GM12878 (cell line): ENCODE results near the gene ISG20. TPM values are rescaled to one million over a fixed set of nuclear protein-coding genes. Genes with fewer than 3 reads are reported as not detected.

ENCODE experiments used
- ATAC-seq: fragments of 200-7000 bp; cut with Tn5 transposase; 3 replicates; pipeline ENCODE4 v1.9.1; 2020; ENCODE audit warnings: mild to moderate bottlenecking, moderate library complexity
- BruUV-seq: library from RNA; stranded (reverse); fragments of 400-500 nt; replicated peaks from 2 replicates; lab custom pipeline; 2021; lab: Mats Ljungman, UMichigan
- CTCF ChIA-PET: fragments of 300-600 bp; sonication (Branson Sonifier 250); formaldehyde crosslinking; extraction: SDS; loops from one replicate; lab custom pipeline; 2021; ENCODE audit warnings: inconsistent platforms; lab: Yijun Ruan, JAX
- POLR2A ChIA-PET: fragments of 350-600 bp; formaldehyde crosslinking; extraction: SDS; loops from one replicate; lab custom pipeline; 2021; ENCODE audit warnings: inconsistent platforms; lab: Charles Lee
- RAD21 ChIA-PET: fragments of 300-600 bp; sonication (Branson Sonifier 250); formaldehyde crosslinking; loops from one replicate; lab custom pipeline; 2023; ENCODE audit warnings: antibody characterized with exemption; ENCODE audit not compliant: unreplicated experiment; lab: Charles Lee
- SMC1A ChIA-PET: fragments of 300-600 bp; sonication (Branson Sonifier 250); formaldehyde crosslinking; loops from one replicate; lab custom pipeline; 2023; ENCODE audit not compliant: unreplicated experiment, uncharacterized antibody; lab: Charles Lee
- DNase-seq: peaks from one replicate; pipeline ENCODE4 v3.0.0-alpha.2; 2011; ENCODE audit warnings: low read depth, low spot score
- FAIRE-seq: peaks from 3 replicates; lab custom pipeline; 2011; peaks lifted over from hg19 to GRCh38; lab: Jason Lieb, UNC
- H2AFZ ChIP-seq: 2 replicates; pipeline ENCODE4 v1.6.0; 2011; ENCODE audit warnings: low read depth, low read length, control low read depth; ENCODE audit not compliant: control insufficient read depth
- H3K27ac ChIP-seq: 2 replicates; pipeline ENCODE4 v1.5.1; 2011; ENCODE audit warnings: control low read depth; ENCODE audit not compliant: control insufficient read depth, insufficient read depth
- H3K27me3 ChIP-seq, 2 experiments: replicated peaks in 1 of 2; 2 replicates each; pipeline versions ENCODE4 v1.6.0 to v1.6.1; 2011; ENCODE audit warnings: low read length in 1 of 2; ENCODE audit not compliant: control insufficient read depth in 2 of 2, insufficient read depth in 2 of 2
- H3K36me3 ChIP-seq, 2 experiments: 2 replicates each; pipeline ENCODE4 v1.5.1; 2011; ENCODE audit warnings: low read length in 1 of 2; ENCODE audit not compliant: control insufficient read depth in 2 of 2, insufficient read depth in 2 of 2
- H3K4me1 ChIP-seq: 2 replicates; pipeline ENCODE4 v1.6.1; 2011; ENCODE audit warnings: mild to moderate bottlenecking, low read length, moderate library complexity, mixed read lengths; ENCODE audit not compliant: control insufficient read depth, insufficient read depth
- H3K4me2 ChIP-seq: 2 replicates; pipeline ENCODE4 v1.6.0; 2011; ENCODE audit warnings: control low read depth; ENCODE audit not compliant: control insufficient read depth, insufficient read depth
- H3K4me3 ChIP-seq: fragments of 200-600 bp; sonication (generic); 2 replicates; pipeline ENCODE4 v1.5.1; 2016
- H3K79me2 ChIP-seq: 2 replicates; pipeline ENCODE4 v1.6.0; 2011; ENCODE audit warnings: low read length; ENCODE audit not compliant: control insufficient read depth, insufficient read depth
- H3K9ac ChIP-seq: 2 replicates; pipeline ENCODE4 v1.8.0; 2011; ENCODE audit warnings: low read length, control low read depth, mixed read lengths; ENCODE audit not compliant: control insufficient read depth, insufficient read depth
- H3K9me3 ChIP-seq: replicated peaks from 3 replicates; pipeline ENCODE4 v1.5.1; 2011; ENCODE audit warnings: mild to moderate bottlenecking, low read length; ENCODE audit not compliant: control insufficient read depth, insufficient read depth
- H4K20me1 ChIP-seq: 2 replicates; pipeline ENCODE4 v1.6.0; 2011; ENCODE audit not compliant: control insufficient read depth, insufficient read depth
- BCL11A ChIP-seq: IDR thresholded peaks from 2 replicates; pipeline ENCODE4 v1.6.1; 2011; ENCODE audit warnings: low read depth, low read length
- CEBPB ChIP-seq, 2 experiments: fragments of 150-350 bp in 1 of 2; IDR thresholded peaks; 2 replicates each; pipeline ENCODE4 v1.6.1; 2012 to 2014; ENCODE audit warnings: low read depth in 2 of 2, low read length in 2 of 2, borderline replicate concordance in 1 of 2, inconsistent platforms in 1 of 2
- CHD1 ChIP-seq: IDR thresholded peaks from 2 replicates; pipeline ENCODE4 v1.6.1; 2012; ENCODE audit warnings: low read depth, low read length, improper control_type of control experiment
- CHD4 ChIP-seq: fragments of 200-600 bp; sonication (generic); IDR thresholded peaks from 2 replicates; pipeline ENCODE4 v1.6.1; 2016; ENCODE audit warnings: mild to moderate bottlenecking
- MEF2A ChIP-seq: IDR thresholded peaks from 2 replicates; pipeline ENCODE4 v1.6.1; 2011; ENCODE audit warnings: low read depth, mild to moderate bottlenecking, low read length, moderate library complexity; ENCODE audit not compliant: insufficient read depth
- MEF2B ChIP-seq: fragments of 450-650 bp; IDR thresholded peaks from 2 replicates; pipeline ENCODE4 v1.6.1; 2018; ENCODE audit warnings: mild to moderate bottlenecking, moderate library complexity; ENCODE audit not compliant: partially characterized antibody, poor library complexity, severe bottlenecking
- RCOR1 ChIP-seq: conservative IDR thresholded peaks from 2 replicates; pipeline ENCODE4 v1.6.1; 2012; ENCODE audit warnings: low read depth, low read length, improper control_type of control experiment
- RFX5 ChIP-seq: IDR thresholded peaks from 2 replicates; pipeline ENCODE4 v1.6.1; 2011; ENCODE audit warnings: low read depth, low read length, improper control_type of control experiment
- RUNX3 ChIP-seq: IDR thresholded peaks from 2 replicates; pipeline ENCODE4 v1.6.1; 2012; ENCODE audit warnings: low read length, inconsistent platforms
- SUPT20H ChIP-seq: IDR thresholded peaks from 2 replicates; pipeline ENCODE4 v1.6.1; 2011; ENCODE audit warnings: low read depth, mild to moderate bottlenecking, low read length, moderate library complexity, borderline replicate concordance; ENCODE audit not compliant: control insufficient read depth
- ZBED1 ChIP-seq: IDR thresholded peaks from 2 replicates; pipeline ENCODE4 v1.6.1; 2016; ENCODE audit warnings: borderline replicate concordance
- ZNF24 ChIP-seq: fragments of 450-650 bp; IDR thresholded peaks from 2 replicates; pipeline ENCODE4 v1.6.1; 2017; ENCODE audit warnings: antibody characterized with exemption, mild to moderate bottlenecking
- WGBS: methylation state at CpG from one replicate; pipeline ENCODE4 v1.1.6; 2016; ENCODE audit warnings: low lambda C conversion rate; ENCODE audit not compliant: insufficient replicate concordance, insufficient coverage; ENCODE audit errors: missing lambda C conversion rate; 5-methylcytosine and 5-hydroxymethylcytosine counted together
- in situ Hi-C: fragments of 300-500 bp; cut with MboI; formaldehyde crosslinking; loops from 9 replicates; pipeline ENCODE4 v1.14.3; 2018; ENCODE audit warnings: mixed read lengths
- intact Hi-C: fragments of 100-400 bp; cut with micrococcal nuclease; formaldehyde crosslinking; loops from one replicate; pipeline ENCODE4 v1.14.2; 2022; ENCODE audit not compliant: unreplicated experiment
- polyA plus RNA-seq, 11 experiments: library from polyadenylated mRNA; depleted of rRNA in 4 of 11; unstranded in 6 of 11; stranded (reverse) in 5 of 11; fragments of >200 nt; fragmentation: Nextera tagmentation in 4 of 11; fragmentation: Illumina TruSeq in 1 of 11; extraction: Ambion mirVana in 4 of 11; extraction: Trizol in 1 of 11; gene quantifications; 1 replicate in 1 of 11; 2 replicates in 10 of 11; pipeline versions ENCODE4 v1.2.1 to v1.2.3, GENCODE V29; 2011 to 2016; ENCODE audit warnings: inconsistent platforms in 2 of 11, missing spikeins in 2 of 11, low read depth in 1 of 11
- total RNA-seq, 4 experiments: library from RNA; depleted of rRNA in 3 of 4; stranded (reverse); fragments of >200 nt in 3 of 4; fragmentation: Illumina TruSeq in 1 of 4; extraction: Trizol in 1 of 4; gene quantifications; 2 replicates each; pipeline versions ENCODE4 v1.2.1 to v1.2.3, GENCODE V29; 2013 to 2021
- TF ChIP-seq, protein P1 (sequence below): fragments of 450-650 bp; IDR thresholded peaks from 2 replicates; pipeline ENCODE4 v1.6.1; 2014; ENCODE audit warnings: mild to moderate bottlenecking
- TF ChIP-seq, protein P2 (sequence below): fragments of 450-650 bp; IDR thresholded peaks from 2 replicates; pipeline ENCODE4 v1.6.1; 2017; ENCODE audit warnings: mild to moderate bottlenecking

The ISG20 gene
- total and polyA plus RNA-seq, 10 of the 15 experiments (the other 5 are each of a cell fraction or from before 2014, with no cell fraction given) = 23.4 to 210 (median 85.9) TPM

DNA sequence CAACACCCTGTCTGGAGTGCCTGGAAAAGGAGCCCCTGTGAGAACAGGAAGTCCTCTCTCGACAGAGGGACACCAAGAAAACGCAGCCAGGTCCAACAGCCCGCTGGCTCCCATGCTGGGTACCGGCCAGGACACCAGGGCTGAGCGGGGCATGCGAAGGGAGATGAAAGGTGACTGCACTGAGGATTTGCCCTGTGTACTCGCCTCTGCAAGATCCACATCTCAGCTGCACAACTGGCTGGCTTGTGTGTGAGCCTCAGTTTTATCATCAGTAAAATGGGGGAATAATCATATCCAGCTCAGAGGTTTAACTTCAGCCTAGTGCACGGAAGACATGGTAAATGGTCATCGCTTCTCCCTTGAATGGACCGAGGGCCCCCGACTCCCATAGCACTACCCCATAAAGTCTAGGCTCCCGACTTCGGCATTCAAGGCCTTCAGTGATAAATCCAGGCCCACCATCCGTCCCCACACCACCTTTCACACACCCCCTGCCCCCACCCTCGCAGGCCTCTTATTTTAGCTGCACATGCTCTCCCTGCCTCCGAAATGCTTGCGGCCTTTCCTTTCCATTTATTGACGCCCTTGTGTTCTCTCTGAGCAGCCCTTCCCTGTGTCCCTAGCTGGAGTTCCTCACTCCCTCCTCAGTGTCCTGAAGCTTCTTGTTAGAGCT, 15.8 kb downstream of the ISG20 start:
- SMC1A ChIA-PET = interaction anchor here (1.4 to 4.9 kb wide), 2 partner anchors 24 to 30 kb away, joined by 4 to 37 read pairs; no protein-coding TSS in a partner anchor
- in situ Hi-C loops = no loop called here

More for the DNA sequence above, 15.8 kb downstream of the ISG20 start:
- Histone ChIP-seq H4K20me1 (no peaks in the 10 kb centered on the region), H3K4me2 (no peak overlapping the region), H3K9me3 (no peaks in the 10 kb centered on the region), H3K4me1 (peaks cover 23% of the 10 kb centered on the region), H3K4me3 (no peak overlapping the region), H2AFZ (no peak overlapping the region), H3K36me3 (peaks cover 0 to 11% of the 10 kb centered on the region in 2 experiments; a peak in 3 of 4 replicates), H3K27me3 (no peaks in the 10 kb centered on the region), H3K9ac (no peak overlapping the region), H3K79me2 (no peaks in the 10 kb centered on the region; the same call in 1 of the 2 replicates), H3K27ac (no peak overlapping the region)
- intact Hi-C loops = no loop called here
- DNase-seq (no peak), ATAC-seq (no peak), FAIRE-seq (no peak)
- WGBS = 91% methylated on average over 17 of the region's 18 CpGs
- CTCF ChIA-PET = interaction anchor here (0.6 to 5.8 kb wide), 2 partner anchors 30 to 475 kb away, joined by 3 to 61 read pairs; no protein-coding TSS in a partner anchor
- BruUV-seq = no TSS peak
- RAD21 ChIA-PET = interaction anchor here (4.2 kb wide), 1 partner anchor 30 kb away, joined by 40 read pairs; no protein-coding TSS in a partner anchor
- POLR2A ChIA-PET = no interaction called here
- no peak for TF ChIP-seq RFX5
- TF ChIP-seq, protein P1, sequence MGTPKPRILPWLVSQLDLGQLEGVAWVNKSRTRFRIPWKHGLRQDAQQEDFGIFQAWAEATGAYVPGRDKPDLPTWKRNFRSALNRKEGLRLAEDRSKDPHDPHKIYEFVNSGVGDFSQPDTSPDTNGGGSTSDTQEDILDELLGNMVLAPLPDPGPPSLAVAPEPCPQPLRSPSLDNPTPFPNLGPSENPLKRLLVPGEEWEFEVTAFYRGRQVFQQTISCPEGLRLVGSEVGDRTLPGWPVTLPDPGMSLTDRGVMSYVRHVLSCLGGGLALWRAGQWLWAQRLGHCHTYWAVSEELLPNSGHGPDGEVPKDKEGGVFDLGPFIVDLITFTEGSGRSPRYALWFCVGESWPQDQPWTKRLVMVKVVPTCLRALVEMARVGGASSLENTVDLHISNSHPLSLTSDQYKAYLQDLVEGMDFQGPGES = no peak
- TF ChIP-seq SUPT20H = no peak
- TF ChIP-seq BCL11A = no peak
- TF ChIP-seq ZNF24 = no peak
- TF ChIP-seq, protein P2, sequence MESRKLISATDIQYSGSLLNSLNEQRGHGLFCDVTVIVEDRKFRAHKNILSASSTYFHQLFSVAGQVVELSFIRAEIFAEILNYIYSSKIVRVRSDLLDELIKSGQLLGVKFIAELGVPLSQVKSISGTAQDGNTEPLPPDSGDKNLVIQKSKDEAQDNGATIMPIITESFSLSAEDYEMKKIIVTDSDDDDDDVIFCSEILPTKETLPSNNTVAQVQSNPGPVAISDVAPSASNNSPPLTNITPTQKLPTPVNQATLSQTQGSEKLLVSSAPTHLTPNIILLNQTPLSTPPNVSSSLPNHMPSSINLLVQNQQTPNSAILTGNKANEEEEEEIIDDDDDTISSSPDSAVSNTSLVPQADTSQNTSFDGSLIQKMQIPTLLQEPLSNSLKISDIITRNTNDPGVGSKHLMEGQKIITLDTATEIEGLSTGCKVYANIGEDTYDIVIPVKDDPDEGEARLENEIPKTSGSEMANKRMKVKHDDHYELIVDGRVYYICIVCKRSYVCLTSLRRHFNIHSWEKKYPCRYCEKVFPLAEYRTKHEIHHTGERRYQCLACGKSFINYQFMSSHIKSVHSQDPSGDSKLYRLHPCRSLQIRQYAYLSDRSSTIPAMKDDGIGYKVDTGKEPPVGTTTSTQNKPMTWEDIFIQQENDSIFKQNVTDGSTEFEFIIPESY = no peak
- TF ChIP-seq MEF2A = no peak
- TF ChIP-seq RUNX3 = no peak
- TF ChIP-seq CHD4 = no peak
- TF ChIP-seq RCOR1 = no peak
- TF ChIP-seq CHD1 = no peak
- TF ChIP-seq ZBED1 = no peak
- TF ChIP-seq MEF2B = no peak
- no peak for TF ChIP-seq CEBPB (IDR thresholded peaks at IDR 0.05; ENCODE audit: borderline replicate concordance in 1 of 2, low read depth in 2 of 2, low read length in 2 of 2)
